Measurements from ENCODE around the gene MARK3.
A peak's percentile ranks its signal among the peaks of the same experiment; 100 is the strongest.

Gene MARK3

GRCh38 chr14:103536693-103537092 lies 151.5 kb downstream of the MARK3 start:
- POLR2A ChIA-PET, result no interaction called here
- DNase-seq (ENCODE audit: extremely low spot score), result no peak

GRCh38 chr14:103537175-103537990 lies 152.2 kb downstream of the MARK3 start:
- CTCF ChIA-PET, result interaction anchor here (1.3 to 4.2 kb wide), 3 partner anchors 10 to 19 kb away, joined by 3 to 19 read pairs (median 17); no protein-coding TSS in a partner anchor
- DNase-seq (ENCODE audit: extremely low spot score), result no peak
- no peak for TF ChIP-seq CTCF (IDR thresholded peaks at IDR 0.05; ENCODE audit: control extremely low read depth, extremely low read depth, low read depth, missing control alignments)
- POLR2A ChIA-PET, result no interaction called here

More at GRCh38 chr14:103536693-103537092, 151.5 kb downstream of the MARK3 start:
- CTCF ChIA-PET, result interaction anchor here (1.1 to 4.2 kb wide), 5 partner anchors 10 to 28 kb away, joined by 3 to 19 read pairs (median 12); no protein-coding TSS in a partner anchor
- no peak for TF ChIP-seq CTCF (IDR thresholded peaks at IDR 0.05; ENCODE audit: control extremely low read depth, extremely low read depth, low read depth, missing control alignments)

GRCh38 chr14:103538291-103539055 lies 153.3 kb downstream of the MARK3 start:
- no peak for TF ChIP-seq CTCF (IDR thresholded peaks at IDR 0.05; ENCODE audit: control extremely low read depth, extremely low read depth, low read depth, missing control alignments)
- CTCF ChIA-PET, result interaction anchor here (0.9 to 4.2 kb wide), 3 partner anchors 8 to 20 kb away, joined by 3 to 19 read pairs (median 17); no protein-coding TSS in a partner anchor
- DNase-seq (ENCODE audit: extremely low spot score), result no peak
- POLR2A ChIA-PET, result no interaction called here

GRCh38 chr14:103539056-103539825 lies 154.0 kb downstream of the MARK3 start:
- ChIA-PET CTCF (interaction anchor here (0.9 to 4.2 kb wide), 3 partner anchors 8 to 21 kb away, joined by 3 to 19 read pairs (median 17); no protein-coding TSS in a partner anchor), POLR2A (interaction anchor here (0.6 kb wide), 1 partner anchor 17 kb away, joined by 3 read pairs; no protein-coding TSS in a partner anchor)
- TF ChIP-seq CTCF (IDR thresholded peaks at IDR 0.05; ENCODE audit: control extremely low read depth, extremely low read depth, low read depth, missing control alignments), result peak; percentile 5
- DNase-seq (ENCODE audit: extremely low spot score), result no peak

GRCh38 chr14:103540821-103541708 lies 155.8 kb downstream of the MARK3 start:
- TF ChIP-seq CTCF (IDR thresholded peaks at IDR 0.05; ENCODE audit: control extremely low read depth, extremely low read depth, low read depth, missing control alignments), result no peak
- ChIA-PET CTCF (interaction anchor here (1.6 to 14.9 kb wide), 2 partner anchors 22 to 35 kb away, joined by 3 to 214 read pairs; partner anchors contain the start of gene CKB), POLR2A (no interaction called here)
- no peak for DNase-seq (ENCODE audit: extremely low spot score)
